ENCODE results near the gene HNRNPF. TPM values are rescaled to one million over a fixed set of nuclear protein-coding genes. Genes with fewer than 3 reads are reported as not detected.
"Not testable (repeated sequence)": the region's sequence is repeated elsewhere in the genome, so short reads cannot be mapped to it uniquely, and the experiment has no call there.

The HNRNPF gene
- total RNA-seq, 1 donor from 2014 or later = 126 TPM

DNA sequence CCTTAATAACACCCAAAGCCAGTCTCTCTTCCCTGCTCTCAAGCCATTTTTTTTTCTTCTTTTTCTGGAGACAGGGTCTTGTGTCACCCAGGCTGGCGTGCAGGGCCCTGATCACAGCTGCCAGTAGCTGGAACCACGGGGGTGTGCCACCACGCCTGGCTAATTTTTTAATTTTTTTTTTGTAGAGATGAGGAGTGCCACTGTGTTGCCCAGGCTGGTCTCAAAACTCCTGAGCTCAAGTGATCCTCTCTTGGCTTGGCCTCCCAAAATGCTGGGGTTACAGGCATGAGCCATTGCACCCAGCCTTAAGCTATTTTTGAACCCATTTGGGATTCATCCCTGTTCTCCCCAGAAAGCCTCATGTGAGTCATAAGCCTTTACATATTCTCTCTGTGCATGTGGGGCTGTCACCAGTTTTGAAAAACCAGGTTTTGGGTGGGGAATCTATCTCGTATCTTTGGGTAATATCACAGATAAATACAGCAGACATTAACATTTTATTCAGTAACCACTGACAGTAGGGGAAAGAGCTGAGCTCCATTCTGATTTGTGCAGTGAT, 43.4 kb upstream of the HNRNPF start:
- no peaks in the 10 kb centered on the region for H3K9me3 Mint-ChIP-seq (ENCODE audit: low read depth)
- H3K27me3 Mint-ChIP-seq (ENCODE audit: low read depth) = no peaks in the 10 kb centered on the region
- TF ChIP-seq, protein P1, sequence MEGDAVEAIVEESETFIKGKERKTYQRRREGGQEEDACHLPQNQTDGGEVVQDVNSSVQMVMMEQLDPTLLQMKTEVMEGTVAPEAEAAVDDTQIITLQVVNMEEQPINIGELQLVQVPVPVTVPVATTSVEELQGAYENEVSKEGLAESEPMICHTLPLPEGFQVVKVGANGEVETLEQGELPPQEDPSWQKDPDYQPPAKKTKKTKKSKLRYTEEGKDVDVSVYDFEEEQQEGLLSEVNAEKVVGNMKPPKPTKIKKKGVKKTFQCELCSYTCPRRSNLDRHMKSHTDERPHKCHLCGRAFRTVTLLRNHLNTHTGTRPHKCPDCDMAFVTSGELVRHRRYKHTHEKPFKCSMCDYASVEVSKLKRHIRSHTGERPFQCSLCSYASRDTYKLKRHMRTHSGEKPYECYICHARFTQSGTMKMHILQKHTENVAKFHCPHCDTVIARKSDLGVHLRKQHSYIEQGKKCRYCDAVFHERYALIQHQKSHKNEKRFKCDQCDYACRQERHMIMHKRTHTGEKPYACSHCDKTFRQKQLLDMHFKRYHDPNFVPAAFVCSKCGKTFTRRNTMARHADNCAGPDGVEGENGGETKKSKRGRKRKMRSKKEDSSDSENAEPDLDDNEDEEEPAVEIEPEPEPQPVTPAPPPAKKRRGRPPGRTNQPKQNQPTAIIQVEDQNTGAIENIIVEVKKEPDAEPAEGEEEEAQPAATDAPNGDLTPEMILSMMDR (IDR thresholded peaks at IDR 0.05) = no peak
- H3K4me1 Mint-ChIP-seq (ENCODE audit: low read depth) = peaks cover 18% of the 10 kb centered on the region
- H3K4me3 Mint-ChIP-seq (ENCODE audit: unreplicated experiment) = no peak overlapping the region
- H3K27ac Mint-ChIP-seq (ENCODE audit: unreplicated experiment) = peak overlapping the region; percentile 58
- no peak for DNase-seq (ENCODE audit: low spot score)
- no peaks in the 10 kb centered on the region for H3K36me3 Mint-ChIP-seq (ENCODE audit: low read depth)

DNA sequence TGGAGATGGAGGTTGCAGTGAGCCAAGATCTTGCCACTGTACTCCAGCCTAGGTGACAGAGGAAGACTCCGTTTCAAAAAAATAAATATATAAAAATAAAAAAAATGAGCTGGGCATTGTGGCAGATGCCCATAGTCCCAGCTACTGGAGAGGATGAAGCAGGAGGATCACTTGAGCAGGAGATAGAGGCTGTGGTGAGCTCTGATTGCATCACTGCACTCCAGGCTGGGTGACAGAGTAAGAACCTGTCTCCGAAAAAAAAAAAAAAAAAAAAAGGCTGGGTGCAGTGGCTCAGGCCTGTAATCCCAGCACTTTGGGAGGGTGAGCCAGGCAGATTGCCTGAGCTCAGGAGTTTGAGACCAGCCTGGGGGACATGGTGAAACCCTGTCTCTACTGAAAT, 39.8 kb upstream of the HNRNPF start:
- Mint-ChIP-seq H3K27ac (ENCODE audit: unreplicated experiment) (no peak overlapping the region), H3K36me3 (ENCODE audit: low read depth) (peaks cover 3% of the 10 kb centered on the region), H3K9me3 (ENCODE audit: low read depth) (no peaks in the 10 kb centered on the region), H3K4me3 (ENCODE audit: unreplicated experiment) (no peak overlapping the region), H3K27me3 (ENCODE audit: low read depth) (no peaks in the 10 kb centered on the region), H3K4me1 (ENCODE audit: low read depth) (no peaks in the 10 kb centered on the region)
- TF ChIP-seq, protein P1 (IDR thresholded peaks at IDR 0.05) = no peak
- DNase-seq (ENCODE audit: low spot score) = no peak

DNA sequence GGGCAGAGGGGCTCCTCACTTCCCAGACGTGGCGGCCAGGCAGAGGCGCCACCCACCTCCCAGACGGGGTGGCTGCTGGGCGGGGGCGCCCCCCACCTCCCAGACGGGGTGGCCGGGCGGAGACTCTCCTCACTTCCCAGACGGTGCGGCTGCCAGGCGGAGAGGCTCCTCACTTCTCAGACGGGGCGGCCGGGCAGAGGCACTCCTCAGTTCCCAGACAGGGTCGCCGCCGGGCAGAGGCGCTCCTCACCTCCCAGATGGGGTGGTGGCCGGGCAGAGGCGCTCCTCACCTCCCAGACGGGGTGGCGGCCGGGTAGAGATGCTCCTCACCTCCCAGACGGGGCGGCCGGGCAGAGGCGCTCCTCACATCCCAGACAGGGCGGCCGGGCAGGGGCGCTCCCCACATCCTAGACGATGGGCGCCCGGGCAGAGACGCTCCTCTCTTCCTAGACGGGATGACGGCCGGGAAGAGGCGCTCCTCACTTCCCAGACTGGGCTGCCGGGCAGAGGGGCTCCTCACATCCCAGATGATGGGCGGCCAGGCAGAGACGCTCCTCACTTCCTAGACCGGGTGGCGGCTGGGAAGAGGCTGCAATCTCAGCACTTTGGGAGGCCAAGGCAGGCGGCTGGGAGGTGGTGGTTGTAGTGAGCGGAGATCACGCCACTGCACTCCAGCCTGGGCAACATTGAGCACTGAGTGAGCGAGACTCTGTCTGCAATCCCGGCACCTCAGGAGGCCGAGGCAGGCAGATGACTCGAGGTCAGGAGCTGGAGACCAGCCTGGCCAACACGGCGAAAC, 37.4 kb upstream of the HNRNPF start:
- H3K36me3 Mint-ChIP-seq (ENCODE audit: low read depth); H3K9me3 Mint-ChIP-seq (ENCODE audit: low read depth); H3K27me3 Mint-ChIP-seq (ENCODE audit: low read depth); H3K27ac Mint-ChIP-seq (ENCODE audit: unreplicated experiment); DNase-seq (ENCODE audit: low spot score); H3K4me3 Mint-ChIP-seq (ENCODE audit: unreplicated experiment); H3K4me1 Mint-ChIP-seq (ENCODE audit: low read depth): not testable (repeated sequence)

DNA sequence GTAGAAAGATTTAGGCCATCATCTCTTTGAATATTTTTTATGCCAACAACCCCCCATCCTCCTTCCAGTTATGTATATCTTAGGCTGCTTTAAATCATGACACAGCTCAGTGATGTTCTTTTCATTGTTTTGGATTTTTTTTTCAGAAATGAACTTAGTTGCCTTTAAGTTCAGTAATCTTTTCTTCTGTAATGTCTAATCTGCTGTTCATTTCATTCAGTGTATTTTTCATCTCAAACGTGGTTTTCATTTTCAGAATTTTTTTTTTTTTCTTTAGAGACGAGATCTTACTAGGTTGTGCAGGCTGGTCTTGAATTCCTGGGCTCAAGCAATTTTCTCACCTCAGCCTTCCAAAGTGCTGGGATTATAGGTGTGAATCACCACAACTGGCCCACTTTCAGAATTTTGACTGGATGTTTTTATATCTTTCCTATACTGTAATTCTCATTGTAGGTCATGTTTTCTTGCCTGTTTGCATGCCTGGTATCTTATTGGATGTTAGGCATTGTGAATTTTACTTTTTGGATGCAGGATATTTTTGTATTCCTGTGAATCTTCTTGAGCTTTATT, 36.0 kb upstream of the HNRNPF start:
- Mint-ChIP-seq H3K27me3 (ENCODE audit: low read depth) (no peaks in the 10 kb centered on the region), H3K4me1 (ENCODE audit: low read depth) (no peaks in the 10 kb centered on the region), H3K27ac (ENCODE audit: unreplicated experiment) (no peak overlapping the region), H3K4me3 (ENCODE audit: unreplicated experiment) (no peak overlapping the region), H3K36me3 (ENCODE audit: low read depth) (peaks cover 3% of the 10 kb centered on the region), H3K9me3 (ENCODE audit: low read depth) (no peaks in the 10 kb centered on the region)
- TF ChIP-seq, protein P1 (IDR thresholded peaks at IDR 0.05) = no peak
- no peak for DNase-seq (ENCODE audit: low spot score)

DNA sequence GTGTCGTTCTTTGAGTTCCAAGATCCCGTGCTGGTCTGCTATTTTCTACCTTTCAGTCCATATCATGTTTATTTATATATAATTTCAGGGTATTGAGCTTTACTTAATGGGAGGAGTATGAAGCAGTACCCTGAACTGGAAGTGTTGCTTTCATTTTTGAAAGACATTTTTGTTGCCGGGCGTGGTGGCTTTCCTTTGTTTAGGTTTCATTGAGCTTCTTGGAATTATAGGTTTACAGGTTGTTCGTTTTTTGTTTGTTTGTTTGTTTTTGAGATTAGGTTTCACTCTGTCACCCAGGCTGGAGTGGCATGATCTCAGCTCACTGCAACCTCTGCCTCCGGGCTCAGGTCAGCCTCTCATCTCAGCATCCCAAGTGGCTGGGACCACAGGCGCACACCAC, 35.3 kb upstream of the HNRNPF start:
- H3K27ac Mint-ChIP-seq (ENCODE audit: unreplicated experiment) = no peak overlapping the region
- H3K9me3 Mint-ChIP-seq (ENCODE audit: low read depth) = no peaks in the 10 kb centered on the region
- TF ChIP-seq, protein P1 (IDR thresholded peaks at IDR 0.05) = no peak
- DNase-seq (ENCODE audit: low spot score) = no peak
- no peak overlapping the region for H3K4me3 Mint-ChIP-seq (ENCODE audit: unreplicated experiment)
- H3K4me1 Mint-ChIP-seq (ENCODE audit: low read depth) = no peaks in the 10 kb centered on the region
- H3K27me3 Mint-ChIP-seq (ENCODE audit: low read depth) = no peaks in the 10 kb centered on the region
- peaks cover 3% of the 10 kb centered on the region for H3K36me3 Mint-ChIP-seq (ENCODE audit: low read depth)
